ENCODE results near the gene CLCN6. TPM values are rescaled to one million over a fixed set of nuclear protein-coding genes. Genes with fewer than 3 reads are reported as not detected.

The CLCN6 gene
- total RNA-seq, 1 experiment from 2014 or later, result 17.4 TPM

DNA sequence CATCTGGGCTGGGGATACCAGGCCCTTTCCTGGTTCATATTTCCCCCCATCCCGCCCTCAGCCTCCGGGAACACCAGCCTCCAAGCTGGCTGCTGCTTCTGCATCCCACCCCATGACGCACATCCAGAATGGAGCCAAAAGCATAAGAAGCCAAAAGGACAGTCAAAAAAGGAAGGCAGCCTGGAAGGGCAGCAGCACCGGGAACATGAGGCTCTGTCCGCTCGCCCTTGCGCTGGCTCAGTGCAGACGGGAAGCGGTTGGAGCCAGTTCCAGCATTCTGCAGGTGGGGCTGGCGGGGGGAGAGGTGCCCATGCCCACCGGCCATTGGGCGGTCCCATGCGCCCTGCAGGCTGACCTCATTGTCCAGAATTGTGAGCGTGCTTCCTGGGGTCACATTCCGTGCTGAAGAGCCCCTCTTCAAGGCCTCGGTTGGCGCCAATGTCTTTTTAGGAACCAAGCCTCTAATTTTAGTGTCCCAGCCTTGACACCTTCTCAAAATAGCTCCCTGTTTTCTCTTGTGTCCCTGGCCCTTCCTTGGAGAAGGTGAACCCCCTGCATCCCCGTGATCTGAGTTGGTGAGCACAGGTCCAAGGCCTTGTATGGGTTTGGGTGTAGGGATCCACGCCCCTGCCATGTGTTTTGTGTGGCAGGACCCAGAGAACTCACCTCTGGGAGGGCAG lies 81.1 kb downstream of the CLCN6 start:
- CTCF ChIA-PET, result no interaction called here
- no peaks in the 10 kb centered on the region for H3K9me3 Mint-ChIP-seq (ENCODE audit: low read depth, unreplicated experiment)
- intact Hi-C loops (cut with micrococcal nuclease; ENCODE audit: unreplicated experiment), result no loop called here
- BruUV-seq (replicated peaks), result no TSS peak
- H3K4me3 Mint-ChIP-seq (ENCODE audit: low read depth, unreplicated experiment), result no peak overlapping the region
- H3K36me3 Mint-ChIP-seq (ENCODE audit: insufficient read depth, unreplicated experiment), result no peaks in the 10 kb centered on the region
- H3K27me3 Mint-ChIP-seq (ENCODE audit: unreplicated experiment), result peaks cover 27% of the 10 kb centered on the region
- no peak for DNase-seq
- no peak overlapping the region for H3K27ac Mint-ChIP-seq (ENCODE audit: unreplicated experiment)
- no peaks in the 10 kb centered on the region for H3K4me1 Mint-ChIP-seq (ENCODE audit: low read depth, unreplicated experiment)
- TF ChIP-seq, protein P1, sequence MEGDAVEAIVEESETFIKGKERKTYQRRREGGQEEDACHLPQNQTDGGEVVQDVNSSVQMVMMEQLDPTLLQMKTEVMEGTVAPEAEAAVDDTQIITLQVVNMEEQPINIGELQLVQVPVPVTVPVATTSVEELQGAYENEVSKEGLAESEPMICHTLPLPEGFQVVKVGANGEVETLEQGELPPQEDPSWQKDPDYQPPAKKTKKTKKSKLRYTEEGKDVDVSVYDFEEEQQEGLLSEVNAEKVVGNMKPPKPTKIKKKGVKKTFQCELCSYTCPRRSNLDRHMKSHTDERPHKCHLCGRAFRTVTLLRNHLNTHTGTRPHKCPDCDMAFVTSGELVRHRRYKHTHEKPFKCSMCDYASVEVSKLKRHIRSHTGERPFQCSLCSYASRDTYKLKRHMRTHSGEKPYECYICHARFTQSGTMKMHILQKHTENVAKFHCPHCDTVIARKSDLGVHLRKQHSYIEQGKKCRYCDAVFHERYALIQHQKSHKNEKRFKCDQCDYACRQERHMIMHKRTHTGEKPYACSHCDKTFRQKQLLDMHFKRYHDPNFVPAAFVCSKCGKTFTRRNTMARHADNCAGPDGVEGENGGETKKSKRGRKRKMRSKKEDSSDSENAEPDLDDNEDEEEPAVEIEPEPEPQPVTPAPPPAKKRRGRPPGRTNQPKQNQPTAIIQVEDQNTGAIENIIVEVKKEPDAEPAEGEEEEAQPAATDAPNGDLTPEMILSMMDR (IDR thresholded peaks at IDR 0.05; ENCODE audit: unreplicated experiment), result no peak

DNA sequence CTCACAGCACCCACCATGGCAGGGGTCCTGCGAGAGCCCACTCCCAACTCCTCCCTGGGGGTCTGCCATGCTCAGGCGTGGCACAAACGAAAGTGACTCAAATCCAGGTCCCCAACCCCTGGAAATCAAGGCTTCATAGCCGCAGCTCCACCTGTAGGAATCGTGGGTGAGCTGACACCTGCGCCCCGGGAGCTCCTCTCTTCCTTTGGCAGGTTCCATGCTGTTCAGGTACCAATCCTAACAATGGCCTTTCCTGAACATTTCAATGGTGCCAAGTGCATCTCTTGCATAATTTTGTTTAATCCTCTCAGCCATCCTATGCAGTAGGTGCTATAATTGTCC lies 81.6 kb downstream of the CLCN6 start:
- CTCF ChIA-PET, result no interaction called here
- TF ChIP-seq, protein P1 (IDR thresholded peaks at IDR 0.05; ENCODE audit: unreplicated experiment), result no peak
- DNase-seq, result no peak
- intact Hi-C loops (cut with micrococcal nuclease; ENCODE audit: unreplicated experiment), result no loop called here
- H3K4me1 Mint-ChIP-seq (ENCODE audit: low read depth, unreplicated experiment), result no peaks in the 10 kb centered on the region
- H3K36me3 Mint-ChIP-seq (ENCODE audit: insufficient read depth, unreplicated experiment), result no peaks in the 10 kb centered on the region
- no TSS peak for BruUV-seq (replicated peaks)
- H3K4me3 Mint-ChIP-seq (ENCODE audit: low read depth, unreplicated experiment), result no peak overlapping the region
- H3K9me3 Mint-ChIP-seq (ENCODE audit: low read depth, unreplicated experiment), result no peaks in the 10 kb centered on the region
- no peak overlapping the region for H3K27ac Mint-ChIP-seq (ENCODE audit: unreplicated experiment)
- H3K27me3 Mint-ChIP-seq (ENCODE audit: unreplicated experiment), result peaks cover 27% of the 10 kb centered on the region

DNA sequence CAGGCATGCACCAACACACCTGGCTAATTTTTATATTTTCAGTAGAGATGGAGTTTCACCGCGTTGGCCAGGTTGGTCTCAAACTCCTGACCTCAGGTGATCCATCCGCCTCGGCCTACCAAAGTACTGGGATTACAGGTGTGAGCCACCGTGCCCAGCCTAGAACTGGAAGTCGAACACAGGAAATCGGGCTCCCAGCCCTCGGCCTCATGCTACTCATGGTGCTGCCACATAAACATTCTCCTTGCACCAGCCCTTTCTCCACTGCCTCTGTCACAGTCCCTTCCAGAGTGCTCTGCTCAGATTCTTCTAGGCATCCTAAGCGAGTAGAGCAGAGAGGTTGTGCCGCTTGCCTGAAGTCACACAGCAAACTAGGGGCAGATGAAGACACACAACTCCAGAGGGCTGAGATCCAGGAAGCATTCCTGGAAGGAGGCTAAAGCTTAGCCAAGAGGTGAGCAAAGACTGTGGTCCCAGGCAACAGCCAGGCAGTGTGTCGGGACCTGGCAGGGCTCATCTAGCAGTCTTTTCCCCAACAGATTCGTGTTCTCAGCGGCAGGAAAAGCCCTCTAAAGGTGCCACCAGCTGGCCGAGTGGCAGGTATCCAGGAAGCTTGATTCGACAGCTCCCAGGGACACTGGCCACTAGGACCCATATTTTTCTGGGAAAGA lies 82.3 kb downstream of the CLCN6 start:
- Mint-ChIP-seq H3K4me1 (ENCODE audit: low read depth, unreplicated experiment) (no peaks in the 10 kb centered on the region), H3K27ac (ENCODE audit: unreplicated experiment) (no peak overlapping the region), H3K27me3 (ENCODE audit: unreplicated experiment) (peaks cover 34% of the 10 kb centered on the region), H3K9me3 (ENCODE audit: low read depth, unreplicated experiment) (no peaks in the 10 kb centered on the region), H3K36me3 (ENCODE audit: insufficient read depth, unreplicated experiment) (no peaks in the 10 kb centered on the region), H3K4me3 (ENCODE audit: low read depth, unreplicated experiment) (no peak overlapping the region)
- CTCF ChIA-PET, result no interaction called here
- intact Hi-C loops (cut with micrococcal nuclease; ENCODE audit: unreplicated experiment), result no loop called here
- TF ChIP-seq, protein P1 (IDR thresholded peaks at IDR 0.05; ENCODE audit: unreplicated experiment), result no peak
- no TSS peak for BruUV-seq (replicated peaks)
- no peak for DNase-seq

DNA sequence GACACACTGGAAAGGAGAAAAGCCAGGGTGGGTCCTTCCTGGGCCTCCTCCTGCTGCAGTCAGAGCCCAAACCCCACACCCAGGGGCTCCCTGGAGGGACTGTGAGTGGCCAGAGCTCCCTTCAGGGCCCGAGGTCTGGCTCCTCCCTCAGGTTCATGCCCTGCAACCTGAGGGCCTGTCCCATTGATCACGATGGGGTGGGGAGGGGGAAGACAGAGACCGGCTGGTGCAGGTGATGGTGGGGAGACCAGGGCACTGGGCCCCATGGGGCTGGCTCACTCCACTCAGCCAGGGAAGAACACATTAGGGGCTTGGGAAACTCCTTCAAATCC lies 82.9 kb downstream of the CLCN6 start:
- H3K36me3 Mint-ChIP-seq (ENCODE audit: insufficient read depth, unreplicated experiment), result no peaks in the 10 kb centered on the region
- no peak overlapping the region for H3K27ac Mint-ChIP-seq (ENCODE audit: unreplicated experiment)
- no peak for DNase-seq
- no peak overlapping the region for H3K4me3 Mint-ChIP-seq (ENCODE audit: low read depth, unreplicated experiment)
- H3K9me3 Mint-ChIP-seq (ENCODE audit: low read depth, unreplicated experiment), result no peaks in the 10 kb centered on the region
- peaks cover 39% of the 10 kb centered on the region for H3K27me3 Mint-ChIP-seq (ENCODE audit: unreplicated experiment)
- CTCF ChIA-PET, result no interaction called here
- TF ChIP-seq, protein P1 (IDR thresholded peaks at IDR 0.05; ENCODE audit: unreplicated experiment), result no peak
- H3K4me1 Mint-ChIP-seq (ENCODE audit: low read depth, unreplicated experiment), result no peaks in the 10 kb centered on the region
- intact Hi-C loops (cut with micrococcal nuclease; ENCODE audit: unreplicated experiment), result no loop called here
- no TSS peak for BruUV-seq (replicated peaks)

All from Calu3 (cell line).